Measurements from ENCODE around the gene TAF4. TPM values are rescaled to one million over a fixed set of nuclear protein-coding genes. Genes with fewer than 3 reads are reported as not detected.

TAF4 gene
- total RNA-seq, 4 donors from 2014 or later, result 8.0 to 24.9 (median 13.9) TPM

- in situ Hi-C loops (cut with MboI; ENCODE audit: low sequenced_read_pairs in 4 of 4) (loop anchor here in 1 of 4 donors (10.0 kb wide), 1 partner anchor 116 kb away; the partner anchor contains the start of genes PSMA7 and SS18L1), intact Hi-C loops (cut with DNase I; ENCODE audit: low total_unique reads) (no loop called here)
- no peak for DNase-seq
- Histone ChIP-seq H3K4me1 (peaks cover 31 to 36% of the 10 kb centered on the region in 2 donors), H3K27ac (no peak overlapping the region), H3K36me3 (no peaks in the 10 kb centered on the region), H3K27me3 (no peaks in the 10 kb centered on the region), H3K4me3 (no peak overlapping the region), H3K9me3 (no peaks in the 10 kb centered on the region)
- TF ChIP-seq CTCF (IDR thresholded peaks at IDR 0.05 in 4 of 5, conservative IDR thresholded peaks at IDR 0.05 in 1 of 5) (no peak), POLR2A (IDR thresholded peaks at IDR 0.05) (no peak)
- no peak for ATAC-seq
Measured at GRCh38 chr20:62028384-62028783, 37.3 kb downstream of the TAF4 start.

- DNase-seq (no peak), ATAC-seq (no peak)
- TF ChIP-seq POLR2A (IDR thresholded peaks at IDR 0.05), result no peak
- no peak for TF ChIP-seq CTCF (IDR thresholded peaks at IDR 0.05 in 4 of 5, conservative IDR thresholded peaks at IDR 0.05 in 1 of 5)
- no peaks in the 10 kb centered on the region for H3K36me3 ChIP-seq
- H3K27ac ChIP-seq, result no peak overlapping the region
- peaks cover 26 to 36% of the 10 kb centered on the region in 2 donors for H3K4me1 ChIP-seq
- intact Hi-C loops (cut with DNase I; ENCODE audit: low total_unique reads), result no loop called here
- no peaks in the 10 kb centered on the region for H3K27me3 ChIP-seq
- in situ Hi-C loops (cut with MboI; ENCODE audit: low sequenced_read_pairs in 4 of 4), result loop anchor here in 1 of 4 donors (10.0 kb wide), 1 partner anchor 117 kb away; the partner anchor contains the start of genes PSMA7 and SS18L1
- no peaks in the 10 kb centered on the region for H3K9me3 ChIP-seq
- no peak overlapping the region for H3K4me3 ChIP-seq
Measured at GRCh38 chr20:62027698-62028321, 37.9 kb downstream of the TAF4 start.

- DNase-seq, result no peak
- Histone ChIP-seq H3K27me3 (no peaks in the 10 kb centered on the region), H3K4me1 (peaks cover 20 to 36% of the 10 kb centered on the region in 2 donors), H3K4me3 (no peak overlapping the region), H3K36me3 (no peaks in the 10 kb centered on the region), H3K9me3 (no peaks in the 10 kb centered on the region), H3K27ac (no peak overlapping the region)
- ATAC-seq, result no peak
- intact Hi-C loops (cut with DNase I; ENCODE audit: low total_unique reads), result no loop called here
- in situ Hi-C loops (cut with MboI; ENCODE audit: low sequenced_read_pairs in 4 of 4), result loop anchor here in 1 of 4 donors (10.0 kb wide), 1 partner anchor 118 kb away; the partner anchor contains the start of genes PSMA7 and SS18L1
- TF ChIP-seq POLR2A (IDR thresholded peaks at IDR 0.05) (no peak), CTCF (IDR thresholded peaks at IDR 0.05 in 4 of 5, conservative IDR thresholded peaks at IDR 0.05 in 1 of 5) (no peak)
Measured at GRCh38 chr20:62027116-62027515, 38.6 kb downstream of the TAF4 start.

- in situ Hi-C loops (cut with MboI; ENCODE audit: low sequenced_read_pairs in 4 of 4) (loop anchor here in 1 of 4 donors (10.0 kb wide), 1 partner anchor 118 kb away; the partner anchor contains the start of genes PSMA7 and SS18L1), intact Hi-C loops (cut with DNase I; ENCODE audit: low total_unique reads) (no loop called here)
- no peak overlapping the region for H3K4me3 ChIP-seq
- H3K9me3 ChIP-seq, result no peaks in the 10 kb centered on the region
- no peak for ATAC-seq
- peak overlapping the region in 1 of 4 donors; percentile 56 for H3K27ac ChIP-seq
- TF ChIP-seq POLR2A (IDR thresholded peaks at IDR 0.05) (no peak), CTCF (IDR thresholded peaks at IDR 0.05 in 4 of 5, conservative IDR thresholded peaks at IDR 0.05 in 1 of 5) (no peak)
- H3K36me3 ChIP-seq, result no peaks in the 10 kb centered on the region
- no peaks in the 10 kb centered on the region for H3K27me3 ChIP-seq
- DNase-seq, result no peak
- peaks cover 24 to 39% of the 10 kb centered on the region in 2 donors for H3K4me1 ChIP-seq
Measured at GRCh38 chr20:62026564-62026856, 39.2 kb downstream of the TAF4 start.

Data from gastrocnemius medialis (tissue), 4 donors.